Measurements from ENCODE around the gene MISP. TPM values are rescaled to one million over a fixed set of nuclear protein-coding genes. Genes with fewer than 3 reads are reported as not detected.

MISP gene
- total and polyA plus RNA-seq, 2 of the 13 experiments (the other 11 are each of a cell fraction or from before 2014, with no cell fraction given), result 0.67 to 1.3 TPM

DNA sequence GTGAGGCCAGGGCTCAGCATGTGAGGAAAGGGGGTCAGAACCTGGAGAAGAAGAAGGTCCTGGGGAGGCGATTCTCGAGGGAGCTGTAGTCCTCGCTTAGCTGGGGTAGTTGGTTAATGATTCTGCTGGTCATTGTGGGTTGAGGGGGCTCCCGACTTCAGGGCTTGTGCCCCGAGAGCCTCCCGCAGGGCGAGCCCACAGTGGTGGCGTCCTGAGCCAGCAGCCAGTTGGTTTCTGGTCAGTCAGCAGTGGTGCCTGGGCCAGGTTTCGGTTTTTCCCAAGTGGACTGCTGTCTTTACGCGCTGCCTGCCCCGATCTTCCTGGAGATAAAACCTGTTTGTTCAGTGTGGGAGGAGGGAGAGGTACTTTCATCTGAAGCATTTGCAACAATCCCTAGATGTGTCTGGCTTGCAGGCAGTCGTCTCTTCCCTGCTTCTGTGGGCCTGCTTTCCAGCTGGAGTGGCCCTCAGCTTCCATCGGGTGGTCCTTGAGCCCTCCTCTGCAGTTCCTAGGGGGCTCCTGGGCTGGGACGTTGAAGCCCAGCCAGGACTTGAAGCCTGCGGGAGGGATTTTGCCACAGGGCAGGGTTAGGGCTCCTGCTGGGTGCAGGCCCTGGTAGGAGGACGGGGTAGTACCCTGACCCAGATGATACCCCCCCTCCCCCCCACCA is 49.6 kb downstream of the MISP start (continued):
- TF ChIP-seq, protein P1, sequence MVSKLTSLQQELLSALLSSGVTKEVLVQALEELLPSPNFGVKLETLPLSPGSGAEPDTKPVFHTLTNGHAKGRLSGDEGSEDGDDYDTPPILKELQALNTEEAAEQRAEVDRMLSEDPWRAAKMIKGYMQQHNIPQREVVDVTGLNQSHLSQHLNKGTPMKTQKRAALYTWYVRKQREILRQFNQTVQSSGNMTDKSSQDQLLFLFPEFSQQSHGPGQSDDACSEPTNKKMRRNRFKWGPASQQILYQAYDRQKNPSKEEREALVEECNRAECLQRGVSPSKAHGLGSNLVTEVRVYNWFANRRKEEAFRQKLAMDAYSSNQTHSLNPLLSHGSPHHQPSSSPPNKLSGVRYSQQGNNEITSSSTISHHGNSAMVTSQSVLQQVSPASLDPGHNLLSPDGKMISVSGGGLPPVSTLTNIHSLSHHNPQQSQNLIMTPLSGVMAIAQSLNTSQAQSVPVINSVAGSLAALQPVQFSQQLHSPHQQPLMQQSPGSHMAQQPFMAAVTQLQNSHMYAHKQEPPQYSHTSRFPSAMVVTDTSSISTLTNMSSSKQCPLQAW (CRISPR knock-in tag; IDR thresholded peaks at IDR 0.05), result no peak
- TF ChIP-seq TSC22D2 (CRISPR knock-in tag; IDR thresholded peaks at IDR 0.05; ENCODE audit: borderline replicate concordance), result no peak
- TF ChIP-seq, protein P2, sequence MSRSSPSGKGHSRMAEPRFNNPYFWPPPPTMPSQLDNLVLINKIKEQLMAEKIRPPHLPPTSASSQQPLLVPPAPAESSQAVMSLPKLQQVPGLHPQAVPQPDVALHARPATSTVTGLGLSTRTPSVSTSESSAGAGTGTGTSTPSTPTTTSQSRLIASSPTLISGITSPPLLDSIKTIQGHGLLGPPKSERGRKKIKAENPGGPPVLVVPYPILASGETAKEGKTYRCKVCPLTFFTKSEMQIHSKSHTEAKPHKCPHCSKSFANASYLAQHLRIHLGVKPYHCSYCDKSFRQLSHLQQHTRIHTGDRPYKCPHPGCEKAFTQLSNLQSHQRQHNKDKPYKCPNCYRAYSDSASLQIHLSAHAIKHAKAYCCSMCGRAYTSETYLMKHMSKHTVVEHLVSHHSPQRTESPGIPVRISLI (CRISPR knock-in tag; IDR thresholded peaks at IDR 0.05; ENCODE audit: borderline replicate concordance), result no peak
- TF ChIP-seq, protein P3, sequence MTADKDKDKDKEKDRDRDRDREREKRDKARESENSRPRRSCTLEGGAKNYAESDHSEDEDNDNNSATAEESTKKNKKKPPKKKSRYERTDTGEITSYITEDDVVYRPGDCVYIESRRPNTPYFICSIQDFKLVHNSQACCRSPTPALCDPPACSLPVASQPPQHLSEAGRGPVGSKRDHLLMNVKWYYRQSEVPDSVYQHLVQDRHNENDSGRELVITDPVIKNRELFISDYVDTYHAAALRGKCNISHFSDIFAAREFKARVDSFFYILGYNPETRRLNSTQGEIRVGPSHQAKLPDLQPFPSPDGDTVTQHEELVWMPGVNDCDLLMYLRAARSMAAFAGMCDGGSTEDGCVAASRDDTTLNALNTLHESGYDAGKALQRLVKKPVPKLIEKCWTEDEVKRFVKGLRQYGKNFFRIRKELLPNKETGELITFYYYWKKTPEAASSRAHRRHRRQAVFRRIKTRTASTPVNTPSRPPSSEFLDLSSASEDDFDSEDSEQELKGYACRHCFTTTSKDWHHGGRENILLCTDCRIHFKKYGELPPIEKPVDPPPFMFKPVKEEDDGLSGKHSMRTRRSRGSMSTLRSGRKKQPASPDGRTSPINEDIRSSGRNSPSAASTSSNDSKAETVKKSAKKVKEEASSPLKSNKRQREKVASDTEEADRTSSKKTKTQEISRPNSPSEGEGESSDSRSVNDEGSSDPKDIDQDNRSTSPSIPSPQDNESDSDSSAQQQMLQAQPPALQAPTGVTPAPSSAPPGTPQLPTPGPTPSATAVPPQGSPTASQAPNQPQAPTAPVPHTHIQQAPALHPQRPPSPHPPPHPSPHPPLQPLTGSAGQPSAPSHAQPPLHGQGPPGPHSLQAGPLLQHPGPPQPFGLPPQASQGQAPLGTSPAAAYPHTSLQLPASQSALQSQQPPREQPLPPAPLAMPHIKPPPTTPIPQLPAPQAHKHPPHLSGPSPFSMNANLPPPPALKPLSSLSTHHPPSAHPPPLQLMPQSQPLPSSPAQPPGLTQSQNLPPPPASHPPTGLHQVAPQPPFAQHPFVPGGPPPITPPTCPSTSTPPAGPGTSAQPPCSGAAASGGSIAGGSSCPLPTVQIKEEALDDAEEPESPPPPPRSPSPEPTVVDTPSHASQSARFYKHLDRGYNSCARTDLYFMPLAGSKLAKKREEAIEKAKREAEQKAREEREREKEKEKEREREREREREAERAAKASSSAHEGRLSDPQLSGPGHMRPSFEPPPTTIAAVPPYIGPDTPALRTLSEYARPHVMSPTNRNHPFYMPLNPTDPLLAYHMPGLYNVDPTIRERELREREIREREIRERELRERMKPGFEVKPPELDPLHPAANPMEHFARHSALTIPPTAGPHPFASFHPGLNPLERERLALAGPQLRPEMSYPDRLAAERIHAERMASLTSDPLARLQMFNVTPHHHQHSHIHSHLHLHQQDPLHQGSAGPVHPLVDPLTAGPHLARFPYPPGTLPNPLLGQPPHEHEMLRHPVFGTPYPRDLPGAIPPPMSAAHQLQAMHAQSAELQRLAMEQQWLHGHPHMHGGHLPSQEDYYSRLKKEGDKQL (CRISPR knock-in tag; IDR thresholded peaks at IDR 0.05; ENCODE audit: low read depth), result no peak
- no peak for TF ChIP-seq NONO (IDR thresholded peaks at IDR 0.05)
- TF ChIP-seq NONO (CRISPR knock-in tag; conservative IDR thresholded peaks at IDR 0.05), result no peak; the same call in 1 of the 2 replicates
- TF ChIP-seq SRSF4 (IDR thresholded peaks at IDR 0.05; ENCODE audit: low read depth, low read length, poor library complexity, severe bottlenecking), result no peak
- no peak for TF ChIP-seq MEIS1 (CRISPR knock-in tag; IDR thresholded peaks at IDR 0.05; ENCODE audit: borderline replicate concordance)
- no peak for TF ChIP-seq ZNF234 (CRISPR knock-in tag; conservative IDR thresholded peaks at IDR 0.05)
- TF ChIP-seq HNRNPL (IDR thresholded peaks at IDR 0.05; ENCODE audit: low read depth, low read length), result no peak
- TF ChIP-seq MAFK (conservative IDR thresholded peaks at IDR 0.05 in 1 of 2, IDR thresholded peaks at IDR 0.05 in 1 of 2; ENCODE audit: low read length in 2 of 2), result no peak
- TF ChIP-seq, protein P4, sequence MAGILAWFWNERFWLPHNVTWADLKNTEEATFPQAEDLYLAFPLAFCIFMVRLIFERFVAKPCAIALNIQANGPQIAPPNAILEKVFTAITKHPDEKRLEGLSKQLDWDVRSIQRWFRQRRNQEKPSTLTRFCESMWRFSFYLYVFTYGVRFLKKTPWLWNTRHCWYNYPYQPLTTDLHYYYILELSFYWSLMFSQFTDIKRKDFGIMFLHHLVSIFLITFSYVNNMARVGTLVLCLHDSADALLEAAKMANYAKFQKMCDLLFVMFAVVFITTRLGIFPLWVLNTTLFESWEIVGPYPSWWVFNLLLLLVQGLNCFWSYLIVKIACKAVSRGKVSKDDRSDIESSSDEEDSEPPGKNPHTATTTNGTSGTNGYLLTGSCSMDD (CRISPR knock-in tag; IDR thresholded peaks at IDR 0.05), result no peak
- TF ChIP-seq SNAPC2 (CRISPR knock-in tag; IDR thresholded peaks at IDR 0.05), result no peak
- TF ChIP-seq NFIC (IDR thresholded peaks at IDR 0.05; ENCODE audit: low read length), result no peak
- TF ChIP-seq, protein P5, sequence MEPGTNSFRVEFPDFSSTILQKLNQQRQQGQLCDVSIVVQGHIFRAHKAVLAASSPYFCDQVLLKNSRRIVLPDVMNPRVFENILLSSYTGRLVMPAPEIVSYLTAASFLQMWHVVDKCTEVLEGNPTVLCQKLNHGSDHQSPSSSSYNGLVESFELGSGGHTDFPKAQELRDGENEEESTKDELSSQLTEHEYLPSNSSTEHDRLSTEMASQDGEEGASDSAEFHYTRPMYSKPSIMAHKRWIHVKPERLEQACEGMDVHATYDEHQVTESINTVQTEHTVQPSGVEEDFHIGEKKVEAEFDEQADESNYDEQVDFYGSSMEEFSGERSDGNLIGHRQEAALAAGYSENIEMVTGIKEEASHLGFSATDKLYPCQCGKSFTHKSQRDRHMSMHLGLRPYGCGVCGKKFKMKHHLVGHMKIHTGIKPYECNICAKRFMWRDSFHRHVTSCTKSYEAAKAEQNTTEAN (CRISPR knock-in tag; conservative IDR thresholded peaks at IDR 0.05), result no peak
- TF ChIP-seq RFX3 (CRISPR knock-in tag; IDR thresholded peaks at IDR 0.05), result no peak
- TF ChIP-seq RCOR2 (CRISPR knock-in tag; IDR thresholded peaks at IDR 0.05), result no peak

Measured in HepG2 (cell line).